ENCODE measurements around the gene SECTM1.

Gene SECTM1

GRCh38 chr17:82317394-82318168 lies 16.0 kb downstream of the SECTM1 start, which contains the start of gene CD7:
Gene CD7 (minus strand): TSS chr17:82317608. CDS start chr17:82317495, 113 bp downstream.
- H3K4me3 ChIP-seq (ENCODE audit: low read depth, low read length), result no peak within 1 kb of the TSS
- no peak for DNase-seq (ENCODE audit: low read depth)
- no peak for TF ChIP-seq MYC (IDR thresholded peaks at IDR 0.05; ENCODE audit: low read depth, low read length)
- TF ChIP-seq MAX (IDR thresholded peaks at IDR 0.05; ENCODE audit: low read depth, low read length), result no peak
- no peak for TF ChIP-seq POLR2A (IDR thresholded peaks at IDR 0.05; ENCODE audit: extremely low read depth, insufficient read length)
- TF ChIP-seq CTCF (IDR thresholded peaks at IDR 0.05; ENCODE audit: low read depth, low read length), result no peak

- H3K4me3 ChIP-seq (ENCODE audit: low read depth, low read length), result no peak overlapping the region
- DNase-seq (ENCODE audit: low read depth), result no peak
- TF ChIP-seq MYC (IDR thresholded peaks at IDR 0.05; ENCODE audit: low read depth, low read length), result no peak
- TF ChIP-seq POLR2A (IDR thresholded peaks at IDR 0.05; ENCODE audit: extremely low read depth, insufficient read length), result no peak
- TF ChIP-seq CTCF (IDR thresholded peaks at IDR 0.05; ENCODE audit: low read depth, low read length), result no peak
- no peak for TF ChIP-seq MAX (IDR thresholded peaks at IDR 0.05; ENCODE audit: low read depth, low read length)
Observed at GRCh38 chr17:82316651-82317393, 16.7 kb downstream of the SECTM1 start.

GRCh38 chr17:82315703-82316358 lies 17.7 kb downstream of the SECTM1 start:
- no peak overlapping the region for H3K4me3 ChIP-seq (ENCODE audit: low read depth, low read length)
- DNase-seq (ENCODE audit: low read depth), result no peak
- TF ChIP-seq MYC (IDR thresholded peaks at IDR 0.05; ENCODE audit: low read depth, low read length) (no peak), CTCF (IDR thresholded peaks at IDR 0.05; ENCODE audit: low read depth, low read length) (no peak), MAX (IDR thresholded peaks at IDR 0.05; ENCODE audit: low read depth, low read length) (no peak), POLR2A (IDR thresholded peaks at IDR 0.05; ENCODE audit: extremely low read depth, insufficient read length) (no peak)

- no peak overlapping the region for H3K4me3 ChIP-seq (ENCODE audit: low read depth, low read length)
- peak; percentile 54 for DNase-seq (ENCODE audit: low read depth)
- TF ChIP-seq MYC (IDR thresholded peaks at IDR 0.05; ENCODE audit: low read depth, low read length), result 0 out of 2 replicates have a peak, but pooled peaks have one; percentile 9
- no peak for TF ChIP-seq CTCF (IDR thresholded peaks at IDR 0.05; ENCODE audit: low read depth, low read length)
Observed at GRCh38 chr17:82314727-82315605, 18.6 kb downstream of the SECTM1 start.

- H3K4me3 ChIP-seq (ENCODE audit: low read depth, low read length), result no peak overlapping the region
- TF ChIP-seq MYC (IDR thresholded peaks at IDR 0.05; ENCODE audit: low read depth, low read length) (no peak), POLR2A (IDR thresholded peaks at IDR 0.05; ENCODE audit: extremely low read depth, insufficient read length) (no peak), MAX (IDR thresholded peaks at IDR 0.05; ENCODE audit: low read depth, low read length) (no peak), CTCF (IDR thresholded peaks at IDR 0.05; ENCODE audit: low read depth, low read length) (no peak)
- no peak for DNase-seq (ENCODE audit: low read depth)
Observed at GRCh38 chr17:82314012-82314726, 19.4 kb downstream of the SECTM1 start.

Measured in NB4 (cell line).